Ovary (tissue), 9 donors: Measurements from ENCODE around the gene RAB4A. TPM values are rescaled to one million over a fixed set of nuclear protein-coding genes. Genes with fewer than 3 reads are reported as not detected.
"Not testable (repeated sequence)": the region's sequence is repeated elsewhere in the genome, so short reads cannot be mapped to it uniquely, and the experiment has no call there.

Experiments
- DNase-seq, 5 donors: peaks; one replicate each; pipeline ENCODE4 v3.0.0-alpha.2; 2019 to 2020
- H3K27ac ChIP-seq, 2 donors: fragments of 200-600 bp; one replicate each; pipeline versions ENCODE4 v1.5.1 to v1.8.0; 2019 to 2022
- H3K27me3 ChIP-seq: fragments of 200-600 bp; one replicate; pipeline ENCODE4 v1.8.0; 2022
- H3K36me3 ChIP-seq: fragments of 200-600 bp; sonication (generic); one replicate; pipeline ENCODE4 v1.5.1; 2019
- H3K4me1 ChIP-seq: one replicate; pipeline ENCODE4 v1.8.1; 2013; ENCODE audit warnings: mild to moderate bottlenecking, moderate library complexity; ENCODE audit not compliant: insufficient read depth
- H3K4me3 ChIP-seq: fragments of 200-600 bp; sonication (generic); one replicate; pipeline ENCODE4 v1.5.1; 2017
- H3K9me3 ChIP-seq, 2 donors: fragments of 200-600 bp in 1 of 2; sonication (generic) in 1 of 2; one replicate each; pipeline versions ENCODE4 v1.5.1 to v1.8.1; 2013 to 2019; ENCODE audit warnings: mild to moderate bottlenecking in 1 of 2, moderate library complexity in 1 of 2
- CTCF ChIP-seq, 3 donors: fragments of 450-650 bp in 2 of 3; fragments of 200-600 bp in 1 of 3; IDR thresholded peaks; one replicate each; pipeline versions ENCODE4 v1.5.1 to v1.8.0; 2016 to 2022; ENCODE audit warnings: antibody characterized with exemption in 3 of 3, mild to moderate bottlenecking in 1 of 3
- EP300 ChIP-seq: sonication (generic); formaldehyde crosslinking; IDR thresholded peaks from one replicate; pipeline ENCODE4 v1.6.1; 2017; ENCODE audit warnings: antibody characterized with exemption
- POLR2A ChIP-seq: fragments of 450-650 bp; IDR thresholded peaks from one replicate; pipeline ENCODE4 v1.6.1; 2017; ENCODE audit warnings: antibody characterized with exemption, mild to moderate bottlenecking, moderate library complexity
- WGBS, 3 donors: extraction: QIAGEN DNeasy Blood & Tissue Kit in 1 of 3; methylation state at CpG; one replicate each; pipeline versions ENCODE4 v1.1.5 to v1.1.7; 2013 to 2017; 5-methylcytosine and 5-hydroxymethylcytosine counted together
- intact Hi-C, 4 donors: fragments of 100-400 bp; cut with DNase I; formaldehyde crosslinking; loops; one replicate each; pipeline versions ENCODE4 v1.11.0 to v1.15.1; 2022 to 2023
- polyA plus RNA-seq, 2 donors: library from polyadenylated mRNA; stranded (reverse); fragments of 200-250 nt in 1 of 2; fragments of 350-450 nt in 1 of 2; fragmentation: Illumina TruSeq in 1 of 2; extraction: RNeasy Lipid Tissue Mini Kit (QIAGEN cat#74804) in 1 of 2; gene quantifications; one replicate each; pipeline ENCODE4 v1.2.3, GENCODE V29; 2013 to 2014
- total RNA-seq, 7 donors: library from RNA; depleted of rRNA in 2 of 7; stranded (reverse); fragments of >200 nt in 2 of 7; fragmentation: NEBNext Ultra II Directional in 3 of 7; extraction: Animal tissue kit (Norgen Biotek cat#: 25700) in 3 of 7; gene quantifications; one replicate each; pipeline versions ENCODE4 v1.1.0 to v1.2.4, GENCODE V29; 2016 to 2023
- donor health status: DM: no; HTN: no; CAD: no; lungs with moderate emphysema.
- donor health status: DM: no; HTN: no; CAD: no.
- donor health status: Bipolar disorder and iron deficiency.
- donor health status: DM: yes; HTN: yes; CAD: no.
- donor health status: DM: no; HTN: no; CAD: no.
- donor health status: DM: yes; HTN: yes; CAD: no.

Gene RAB4A
- total and polyA plus RNA-seq, 9 donors, result 19.5 to 69.2 (median 44.3) TPM

- Histone ChIP-seq H3K27me3 (no peaks in the 10 kb centered on the region), H3K4me1 (no peaks in the 10 kb centered on the region), H3K9me3 (no peaks in the 10 kb centered on the region), H3K4me3 (no peak overlapping the region), H3K27ac (no peak overlapping the region), H3K36me3 (no peaks in the 10 kb centered on the region)
- TF ChIP-seq CTCF (IDR thresholded peaks at IDR 0.05) (no peak), POLR2A (no peak), EP300 (no peak)
- 88 to 96% (median 95%) methylated on average over 1 of the region's 1 CpG for WGBS, 3 donors
- DNase-seq, result no peak
- intact Hi-C loops, result no loop called here
Measured at GRCh38 chr1:229287267-229287666, 16.4 kb downstream of the RAB4A start.

GRCh38 chr1:229288516-229288915 is 17.6 kb downstream of the RAB4A start:
- TF ChIP-seq EP300, result no peak
- TF ChIP-seq CTCF (IDR thresholded peaks at IDR 0.05), result no peak
- no peak for TF ChIP-seq POLR2A
- Histone ChIP-seq H3K4me1 (no peaks in the 10 kb centered on the region), H3K4me3 (no peak overlapping the region), H3K9me3 (no peaks in the 10 kb centered on the region), H3K27ac (no peak overlapping the region), H3K27me3 (no peaks in the 10 kb centered on the region), H3K36me3 (no peaks in the 10 kb centered on the region)
- DNase-seq, result no peak
- 88 to 97% (median 91%) methylated on average over 1 of the region's 1 CpG for WGBS, 3 donors
- intact Hi-C loops, result no loop called here

- DNase-seq, H3K36me3 ChIP-seq, intact Hi-C loops, H3K27me3 ChIP-seq, H3K9me3 ChIP-seq, H3K4me1 ChIP-seq, H3K4me3 ChIP-seq, H3K27ac ChIP-seq: not testable (repeated sequence)
- 96 to 98% (median 97%) methylated on average over 3 to 4 of the region's 4 CpGs for WGBS, 3 donors
Measured at GRCh38 chr1:229291686-229292085, 20.8 kb downstream of the RAB4A start.

GRCh38 chr1:229293528-229294204 is 22.8 kb downstream of the RAB4A start:
- WGBS, 3 donors, result 91 to 97% (median 94%) methylated on average over 10 of the region's 10 CpGs
- Histone ChIP-seq H3K9me3 (no peaks in the 10 kb centered on the region), H3K27me3 (no peaks in the 10 kb centered on the region), H3K4me1 (no peaks in the 10 kb centered on the region), H3K27ac (no peak overlapping the region), H3K36me3 (no peaks in the 10 kb centered on the region), H3K4me3 (no peak overlapping the region)
- no peak for DNase-seq
- intact Hi-C loops, result no loop called here
- TF ChIP-seq EP300 (no peak), POLR2A (no peak)

GRCh38 chr1:229295745-229296144 is 24.8 kb downstream of the RAB4A start:
- intact Hi-C loops, result no loop called here
- TF ChIP-seq POLR2A (no peak), CTCF (IDR thresholded peaks at IDR 0.05) (no peak), EP300 (no peak)
- Histone ChIP-seq H3K27me3 (no peaks in the 10 kb centered on the region), H3K9me3 (no peaks in the 10 kb centered on the region), H3K4me3 (no peak overlapping the region), H3K4me1 (no peaks in the 10 kb centered on the region), H3K36me3 (no peaks in the 10 kb centered on the region), H3K27ac (no peak overlapping the region)
- DNase-seq, result no peak
- WGBS, 3 donors, result 90 to 94% (median 92%) methylated on average over 11 of the region's 11 CpGs
